Trophoblast cell (in vitro differentiated cells and primary cell): Measurements from ENCODE around the gene SLIT3.

Source experiments
- DNase-seq, 2 donors: peaks; one replicate each; pipeline ENCODE4 v3.0.0-alpha.2; 2016
- H2AFZ ChIP-seq: 2 replicates; pipeline ENCODE4 v1.6.1; 2013; ENCODE audit warnings: low read length, moderate library complexity, mild to moderate bottlenecking; ENCODE audit not compliant: insufficient read depth, poor library complexity
- H2AK5ac ChIP-seq: 2 replicates; pipeline ENCODE4 v1.6.1; 2013; ENCODE audit warnings: mild to moderate bottlenecking, low read length
- H2BK120ac ChIP-seq: 2 replicates; pipeline ENCODE4 v1.6.1; 2013; ENCODE audit warnings: low read length, mild to moderate bottlenecking, moderate library complexity; ENCODE audit not compliant: insufficient read depth, poor library complexity
- H2BK12ac ChIP-seq: 2 replicates; pipeline ENCODE4 v1.6.1; 2013; ENCODE audit warnings: mild to moderate bottlenecking, low read length, moderate library complexity
- H2BK5ac ChIP-seq: 2 replicates; pipeline ENCODE4 v1.6.1; 2013; ENCODE audit warnings: low read length, low read depth, moderate library complexity, mild to moderate bottlenecking; ENCODE audit not compliant: poor library complexity
- H3K14ac ChIP-seq: 2 replicates; pipeline ENCODE4 v1.6.1; 2013; ENCODE audit warnings: mild to moderate bottlenecking, low read length
- H3K18ac ChIP-seq: 2 replicates; pipeline ENCODE4 v1.6.1; 2013; ENCODE audit warnings: mild to moderate bottlenecking, low read length
- H3K23ac ChIP-seq: 2 replicates; pipeline ENCODE4 v1.6.1; 2013; ENCODE audit warnings: low read length
- H3K27ac ChIP-seq: 2 replicates; pipeline ENCODE4 v1.5.1; 2013; ENCODE audit warnings: low read depth, mild to moderate bottlenecking, inconsistent platforms, low read length, moderate library complexity
- H3K27me3 ChIP-seq: 2 replicates; pipeline ENCODE4 v1.6.1; 2013; ENCODE audit warnings: inconsistent platforms, mild to moderate bottlenecking, low read length, moderate library complexity; ENCODE audit not compliant: insufficient read depth
- H3K36me3 ChIP-seq, 2 experiments: 1 replicate in 1 of 2; 2 replicates in 1 of 2; pipeline ENCODE4 v1.6.1; 2013; ENCODE audit warnings: low read length in 2 of 2, mild to moderate bottlenecking in 2 of 2, moderate library complexity in 1 of 2; ENCODE audit not compliant: insufficient read depth in 2 of 2, control insufficient read depth in 1 of 2
- H3K4ac ChIP-seq: 2 replicates; pipeline ENCODE4 v1.6.1; 2013; ENCODE audit warnings: low read depth, mild to moderate bottlenecking, low read length, moderate library complexity
- H3K4me1 ChIP-seq, 2 experiments: 1 replicate in 1 of 2; 2 replicates in 1 of 2; pipeline ENCODE4 v1.6.1; 2013; ENCODE audit warnings: low read length in 2 of 2, mild to moderate bottlenecking in 2 of 2, moderate library complexity in 1 of 2; ENCODE audit not compliant: insufficient read depth in 2 of 2, control insufficient read depth in 1 of 2
- H3K4me2 ChIP-seq: 2 replicates; pipeline ENCODE4 v1.6.1; 2013; ENCODE audit warnings: inconsistent platforms, mild to moderate bottlenecking, low read length, moderate library complexity
- H3K4me3 ChIP-seq: 2 replicates; pipeline ENCODE4 v1.5.1; 2013; ENCODE audit warnings: mild to moderate bottlenecking, low read depth, low read length, inconsistent platforms
- H3K79me1 ChIP-seq: one replicate; pipeline ENCODE4 v1.6.1; 2013; ENCODE audit warnings: low read length
- H3K79me2 ChIP-seq: 2 replicates; pipeline ENCODE4 v1.6.1; 2013; ENCODE audit warnings: low read length, mild to moderate bottlenecking; ENCODE audit not compliant: control insufficient read depth, insufficient read depth, poor library complexity
- H3K9ac ChIP-seq: 2 replicates; pipeline ENCODE4 v1.6.1; 2013; ENCODE audit warnings: mild to moderate bottlenecking, low read length
- H3K9me3 ChIP-seq: 2 replicates; pipeline ENCODE4 v1.6.1; 2013; ENCODE audit warnings: low read depth, mild to moderate bottlenecking, control low read depth, inconsistent platforms, low read length; ENCODE audit not compliant: insufficient read depth
- H4K12ac ChIP-seq: 2 replicates; pipeline ENCODE4 v1.6.1; 2013; ENCODE audit warnings: low read depth, mild to moderate bottlenecking, low read length, moderate library complexity
- H4K8ac ChIP-seq: 2 replicates; pipeline ENCODE4 v1.6.1; 2013; ENCODE audit warnings: low read depth, mild to moderate bottlenecking, low read length, moderate library complexity
- H4K91ac ChIP-seq: one replicate; pipeline ENCODE4 v1.6.1; 2013; ENCODE audit warnings: low read depth, mild to moderate bottlenecking, low read length, moderate library complexity
- WGBS: extraction: QIAGEN DNeasy Blood & Tissue Kit; methylation state at CpG from one replicate; pipeline ENCODE4 v1.1.7; 2013; ENCODE audit warnings: missing lambda C conversion rate; ENCODE audit not compliant: insufficient read length, insufficient coverage; ENCODE audit errors: extremely low coverage; 5-methylcytosine and 5-hydroxymethylcytosine counted together

The SLIT3 gene

DNA sequence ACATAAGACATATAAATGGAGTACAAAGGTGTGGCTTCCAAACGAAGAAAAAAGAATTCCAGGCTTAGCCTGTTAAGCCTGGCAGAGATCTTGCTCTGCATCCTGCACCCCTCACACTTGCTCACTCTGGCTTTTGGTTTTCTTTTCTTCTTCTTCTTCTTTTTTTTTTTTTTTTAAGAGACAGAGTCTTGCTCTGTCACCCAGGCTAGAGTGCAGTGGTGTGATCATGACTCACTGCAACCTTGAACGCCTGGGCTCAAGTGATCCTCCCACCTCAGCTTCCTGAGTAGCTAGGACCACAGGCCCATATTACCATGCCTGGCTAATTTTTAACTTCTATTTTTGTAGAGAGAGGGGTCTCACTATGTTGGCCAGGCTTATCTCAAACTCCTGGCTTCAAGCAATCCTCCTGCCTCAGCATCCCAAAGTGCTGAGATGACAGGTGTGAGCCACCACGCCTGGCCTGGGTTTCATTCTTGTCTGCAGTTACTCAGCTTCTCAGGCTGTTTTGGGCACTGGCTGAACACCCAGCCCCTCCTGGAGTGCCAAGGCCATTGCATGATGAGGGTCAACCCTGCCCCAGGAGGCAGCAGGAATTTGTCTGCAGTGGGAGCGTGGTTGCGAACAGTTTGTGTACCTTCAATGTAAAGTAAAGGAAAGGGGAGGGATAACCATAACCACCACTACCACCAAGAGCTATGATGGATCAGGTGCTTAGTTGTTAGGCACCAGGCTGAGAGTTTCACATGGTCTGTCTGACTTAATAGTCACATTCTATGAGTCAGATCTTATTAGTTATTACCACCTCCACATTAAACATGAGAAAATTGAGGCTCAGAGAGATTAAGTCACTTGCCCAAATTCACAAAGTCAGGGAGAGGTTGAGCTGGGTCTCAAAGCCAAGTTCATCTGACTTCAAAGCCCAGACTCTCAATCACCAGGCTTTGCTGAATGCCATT, 502.6 kb downstream of the SLIT3 start:
- Histone ChIP-seq H4K8ac (no peak overlapping the region), H3K4me2 (no peak overlapping the region), H3K9ac (no peak overlapping the region), H3K23ac (no peak overlapping the region), H2BK5ac (no peak overlapping the region), H3K27ac (no peak overlapping the region), H3K14ac (no peak overlapping the region), H3K27me3 (no peaks in the 10 kb centered on the region), H3K79me1 (no peaks in the 10 kb centered on the region), H3K4me3 (no peak overlapping the region), H4K12ac (no peak overlapping the region), H4K91ac (no peak overlapping the region), H3K36me3 (peaks cover 16 to 34% of the 10 kb centered on the region in 2 experiments), H3K18ac (no peak overlapping the region), H3K4me1 (peaks cover 0 to 11% of the 10 kb centered on the region in 2 experiments), H2BK120ac (no peak overlapping the region), H3K79me2 (no peaks in the 10 kb centered on the region), H2BK12ac (no peak overlapping the region), H2AFZ (no peak overlapping the region), H2AK5ac (no peak overlapping the region), H3K9me3 (no peaks in the 10 kb centered on the region), H3K4ac (no peak overlapping the region)
- DNase-seq, result no peak
- WGBS, result no CpG with 5 or more reads among the region's 5 CpGs

DNA sequence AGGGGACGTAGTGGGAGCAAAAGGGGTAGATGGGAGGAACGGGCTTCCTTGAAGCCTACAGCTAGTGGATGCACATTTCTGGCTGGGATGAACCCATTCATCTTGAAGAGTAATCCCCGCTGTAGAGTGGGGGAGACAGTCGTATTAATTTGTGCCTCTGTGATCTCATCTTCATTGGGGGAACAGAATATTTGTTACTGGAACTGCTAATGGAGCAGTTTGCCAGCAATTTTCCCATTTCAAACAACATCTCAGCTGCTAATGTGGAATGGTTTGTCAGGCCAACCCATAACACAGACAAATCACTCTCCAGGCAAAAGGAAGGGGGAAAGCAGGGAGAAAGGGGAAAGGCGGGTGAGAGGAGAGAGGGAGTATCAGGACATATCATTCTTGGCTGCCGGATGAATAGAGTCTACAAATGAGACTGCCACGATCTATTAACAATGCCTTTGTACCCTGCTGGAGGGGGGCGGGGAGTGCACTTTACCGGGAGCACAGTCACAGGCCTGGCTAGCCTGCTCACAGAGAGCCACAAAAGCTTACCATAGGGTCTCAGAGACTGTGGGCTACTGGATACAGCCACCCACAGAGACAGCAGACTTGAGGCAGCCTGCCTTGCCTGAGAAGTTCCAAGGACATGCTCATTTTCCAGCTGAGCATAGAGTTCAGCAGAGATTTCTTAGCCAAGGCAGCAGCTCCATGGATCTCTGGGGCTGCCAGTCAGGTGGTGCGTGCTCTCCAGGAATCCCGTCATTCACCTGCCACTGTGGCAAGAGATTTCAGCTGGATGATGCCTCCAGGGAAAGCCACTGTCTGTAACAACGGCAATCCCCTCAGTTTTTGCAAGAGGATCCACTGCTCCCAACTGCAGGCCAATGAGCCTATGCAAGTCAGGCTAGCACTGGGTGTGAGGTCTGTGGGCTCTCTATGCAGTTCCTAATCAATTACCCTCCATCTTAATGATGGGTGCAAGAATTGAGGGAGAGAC, 504.1 kb downstream of the SLIT3 start:
- H2AFZ ChIP-seq, result no peak overlapping the region
- H3K14ac ChIP-seq, result no peak overlapping the region
- H2AK5ac ChIP-seq, result no peak overlapping the region
- H3K4ac ChIP-seq, result no peak overlapping the region
- no peak overlapping the region for H3K9ac ChIP-seq
- no peak overlapping the region for H3K27ac ChIP-seq
- H3K9me3 ChIP-seq, result no peaks in the 10 kb centered on the region
- no peak overlapping the region for H3K18ac ChIP-seq
- H3K4me3 ChIP-seq, result no peak overlapping the region
- no peak overlapping the region for H4K8ac ChIP-seq
- no peak overlapping the region for H2BK120ac ChIP-seq
- peaks cover 16 to 33% of the 10 kb centered on the region in 2 experiments for H3K36me3 ChIP-seq
- H3K4me1 ChIP-seq, result peaks cover 0 to 11% of the 10 kb centered on the region in 2 experiments
- H3K79me2 ChIP-seq, result no peaks in the 10 kb centered on the region
- no peak overlapping the region for H2BK5ac ChIP-seq
- no peak overlapping the region for H4K12ac ChIP-seq
- no peak overlapping the region for H2BK12ac ChIP-seq
- no peak overlapping the region for H4K91ac ChIP-seq
- H3K27me3 ChIP-seq, result no peaks in the 10 kb centered on the region
- WGBS, result no CpG with 5 or more reads among the region's 12 CpGs
- no peak overlapping the region for H3K4me2 ChIP-seq
- DNase-seq, result no peak
- H3K79me1 ChIP-seq, result no peaks in the 10 kb centered on the region
- H3K23ac ChIP-seq, result no peak overlapping the region

- Histone ChIP-seq H2AK5ac (no peak overlapping the region), H2BK5ac (no peak overlapping the region), H3K27ac (no peak overlapping the region), H3K9me3 (no peaks in the 10 kb centered on the region), H3K4me3 (no peak overlapping the region), H3K4me2 (no peak overlapping the region), H3K4ac (no peak overlapping the region), H4K8ac (no peak overlapping the region), H4K12ac (no peak overlapping the region), H3K9ac (no peak overlapping the region), H2BK120ac (no peak overlapping the region), H2AFZ (no peak overlapping the region), H3K14ac (no peak overlapping the region), H3K18ac (no peak overlapping the region), H3K79me1 (no peaks in the 10 kb centered on the region), H3K4me1 (peaks cover 0 to 11% of the 10 kb centered on the region in 2 experiments), H4K91ac (no peak overlapping the region), H2BK12ac (no peak overlapping the region), H3K27me3 (no peaks in the 10 kb centered on the region), H3K79me2 (no peaks in the 10 kb centered on the region), H3K23ac (no peak overlapping the region), H3K36me3 (peaks cover 16 to 32% of the 10 kb centered on the region in 2 experiments)
- no CpG with 5 or more reads among the region's 4 CpGs for WGBS
- DNase-seq, result no peak
Observed at GRCh38 chr5:168796000-168796399, 504.9 kb downstream of the SLIT3 start.
